ENCODE results near the gene ACTL10. TPM values are rescaled to one million over a fixed set of nuclear protein-coding genes. Genes with fewer than 3 reads are reported as not detected.

Gene ACTL10
- total RNA-seq, 6 experiments from 2014 or later = 0.20 to 1.1 (median 0.56) TPM; not detected in 1

GRCh38 chr20:33713865-33714367, 47.2 kb downstream of the ACTL10 start:
- ATAC-seq = no peak
- Histone ChIP-seq H3K36me3 (peaks cover 0 to 23% (median 7%) of the 10 kb centered on the region in 4 donors), H3K27ac (no peak overlapping the region), H3K4me1 (peaks cover 0 to 5% (median 0%) of the 10 kb centered on the region in 4 donors), H3K4me3 (no peak overlapping the region), H3K27me3 (no peaks in the 10 kb centered on the region), H3K9me3 (no peaks in the 10 kb centered on the region)
- DNase-seq = no peak
- WGBS (ENCODE audit: insufficient coverage, low coverage, low lambda C conversion rate, missing lambda C conversion rate) = 92% methylated on average over 5 of the region's 10 CpGs
- intact Hi-C loops (cut with DNase I) = no loop called here
- TF ChIP-seq POLR2A (IDR thresholded peaks at IDR 0.05) = no peak
- TF ChIP-seq, protein P1, sequence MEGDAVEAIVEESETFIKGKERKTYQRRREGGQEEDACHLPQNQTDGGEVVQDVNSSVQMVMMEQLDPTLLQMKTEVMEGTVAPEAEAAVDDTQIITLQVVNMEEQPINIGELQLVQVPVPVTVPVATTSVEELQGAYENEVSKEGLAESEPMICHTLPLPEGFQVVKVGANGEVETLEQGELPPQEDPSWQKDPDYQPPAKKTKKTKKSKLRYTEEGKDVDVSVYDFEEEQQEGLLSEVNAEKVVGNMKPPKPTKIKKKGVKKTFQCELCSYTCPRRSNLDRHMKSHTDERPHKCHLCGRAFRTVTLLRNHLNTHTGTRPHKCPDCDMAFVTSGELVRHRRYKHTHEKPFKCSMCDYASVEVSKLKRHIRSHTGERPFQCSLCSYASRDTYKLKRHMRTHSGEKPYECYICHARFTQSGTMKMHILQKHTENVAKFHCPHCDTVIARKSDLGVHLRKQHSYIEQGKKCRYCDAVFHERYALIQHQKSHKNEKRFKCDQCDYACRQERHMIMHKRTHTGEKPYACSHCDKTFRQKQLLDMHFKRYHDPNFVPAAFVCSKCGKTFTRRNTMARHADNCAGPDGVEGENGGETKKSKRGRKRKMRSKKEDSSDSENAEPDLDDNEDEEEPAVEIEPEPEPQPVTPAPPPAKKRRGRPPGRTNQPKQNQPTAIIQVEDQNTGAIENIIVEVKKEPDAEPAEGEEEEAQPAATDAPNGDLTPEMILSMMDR (IDR thresholded peaks at IDR 0.05) = no peak

GRCh38 chr20:33716498-33716897, 49.8 kb downstream of the ACTL10 start:
- TF ChIP-seq POLR2A (IDR thresholded peaks at IDR 0.05) = no peak
- TF ChIP-seq, protein P1 (IDR thresholded peaks at IDR 0.05) = no peak
- DNase-seq (no peak), ATAC-seq (no peak)
- Histone ChIP-seq H3K27ac (no peak overlapping the region), H3K4me1 (peaks cover 0 to 13% (median 3%) of the 10 kb centered on the region in 4 donors), H3K9me3 (no peaks in the 10 kb centered on the region), H3K36me3 (peaks cover 0 to 23% (median 7%) of the 10 kb centered on the region in 4 donors), H3K4me3 (no peak overlapping the region), H3K27me3 (no peaks in the 10 kb centered on the region)
- intact Hi-C loops (cut with DNase I) = no loop called here
- WGBS (ENCODE audit: insufficient coverage, low coverage, low lambda C conversion rate, missing lambda C conversion rate) = 69% methylated on average over 2 of the region's 2 CpGs

Other genes starting within 250 kb of the ACTL10 start
- gene SNTA1, start 223.2 kb upstream of the ACTL10 start, total RNA-seq = 10 to 100 TPM in 2 of 6 experiments, 1 to 10 TPM in 4; 6.5 to 13.3 (median 8.1) TPM
- gene CBFA2T2, start 176.8 kb upstream of the ACTL10 start, total RNA-seq = 1 to 10 TPM; 4.5 to 7.3 (median 5.6) TPM
- gene C20orf144, start 4.6 kb upstream of the ACTL10 start, total RNA-seq = under 1 TPM in 1 of 6 experiments, not detected in 5; 0.18 TPM
- 10 to 100 TPM; 13.2 to 21.9 (median 19.2) TPM for gene NECAB3, start 7.5 kb downstream of the ACTL10 start, total RNA-seq
- 1 to 10 TPM in 2 of 6 experiments, under 1 TPM in 4; 0.24 to 8.8 (median 0.77) TPM for gene E2F1, start 19.4 kb downstream of the ACTL10 start, total RNA-seq
- 10 to 100 TPM in 4 of 6 experiments, 1 to 10 TPM in 2; 5.5 to 17.8 (median 12.9) TPM for gene PXMP4, start 53.4 kb downstream of the ACTL10 start, total RNA-seq
- gene ZNF341, start 65.1 kb downstream of the ACTL10 start, total RNA-seq = 1 to 10 TPM in 5 of 6 experiments, under 1 TPM in 1; 0.99 to 2.0 (median 1.6) TPM
- 10 to 100 TPM; 21.0 to 40.8 (median 28.3) TPM for gene CHMP4B, start 144.4 kb downstream of the ACTL10 start, total RNA-seq